Suppressor macrophage treated with lipopolysaccharide for 4 hours (primary cell): ENCODE results near the gene STARD9.
"Not testable (repeated sequence)": the region's sequence is repeated elsewhere in the genome, so short reads cannot be mapped to it uniquely, and the experiment has no call there.

Source experiments
- DNase-seq: peaks from one replicate; pipeline ENCODE4 v3.0.0-alpha.2; 2020

The STARD9 gene

DNA sequence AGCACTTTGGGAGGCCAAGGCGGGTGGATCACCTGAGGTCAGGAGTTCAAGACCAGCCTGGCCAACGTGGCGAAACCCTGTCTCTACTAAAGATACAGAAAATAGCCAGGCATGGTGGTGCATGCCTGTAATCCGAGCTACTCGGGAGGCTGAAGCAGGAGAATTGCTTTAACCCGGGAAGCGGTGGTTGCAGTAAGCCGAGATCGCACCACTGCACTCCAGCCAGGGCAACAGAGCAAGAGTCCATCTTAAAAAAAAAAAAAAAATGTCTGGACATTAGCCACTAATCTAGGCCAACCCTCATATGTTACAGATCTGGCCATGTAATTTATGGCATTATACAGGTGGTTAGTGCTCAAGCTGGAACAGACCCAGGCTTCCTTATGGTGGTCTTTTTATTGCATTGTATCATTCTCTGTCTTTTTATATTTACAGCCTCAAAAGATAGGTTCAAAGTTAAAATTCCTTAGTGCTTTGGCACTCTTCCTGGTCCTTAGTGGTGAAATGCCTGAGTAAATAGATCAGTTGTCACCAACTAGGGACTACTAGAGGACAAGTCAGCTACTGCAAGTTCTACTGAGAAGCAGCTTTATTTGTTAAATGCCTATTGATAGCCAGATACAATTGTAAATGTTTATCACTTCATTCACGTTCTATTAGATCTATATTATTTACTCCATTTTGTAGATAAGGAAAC is 16.0 kb downstream of the STARD9 start:
- no peak for DNase-seq

DNA sequence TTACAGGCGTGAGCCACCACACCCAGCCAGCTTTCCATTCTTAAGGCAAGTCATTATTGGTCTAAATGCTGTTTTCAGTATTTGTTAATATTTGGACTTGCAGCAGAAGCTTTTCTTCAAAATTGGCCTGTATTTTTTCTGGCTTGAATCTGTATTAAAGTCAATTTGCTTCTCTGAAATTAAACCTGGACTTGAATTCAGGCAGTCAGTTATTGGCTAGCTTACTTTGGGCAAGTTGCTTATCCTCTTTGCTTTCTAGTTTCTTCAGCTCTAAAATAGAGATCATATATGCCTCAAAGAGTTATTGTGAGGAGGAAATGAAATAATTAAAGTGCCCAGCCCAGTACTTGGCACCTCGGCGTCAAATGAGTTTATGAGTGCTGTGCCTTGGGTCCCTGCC is 17.3 kb downstream of the STARD9 start:
- DNase-seq: no peak

DNA sequence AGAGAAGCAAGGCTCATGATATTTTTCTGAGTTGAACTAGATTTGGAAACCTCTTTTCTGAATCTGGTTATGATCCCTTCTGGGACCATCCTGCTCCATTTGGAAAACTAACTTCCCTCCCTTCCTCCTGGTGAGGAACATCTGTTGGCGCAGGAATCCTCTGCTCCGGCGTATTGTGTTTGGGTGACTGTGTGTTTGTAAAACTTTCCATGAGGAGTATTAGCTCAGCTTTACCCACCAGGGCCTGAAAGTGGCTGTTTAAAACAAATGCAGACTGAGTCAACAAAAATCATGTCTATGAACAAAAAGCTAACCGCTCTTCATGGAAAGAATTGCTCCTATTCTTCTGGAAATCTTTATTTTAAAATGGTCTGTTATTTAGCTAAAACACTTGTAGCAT is 17.7 kb downstream of the STARD9 start:
- DNase-seq: no peak

DNA sequence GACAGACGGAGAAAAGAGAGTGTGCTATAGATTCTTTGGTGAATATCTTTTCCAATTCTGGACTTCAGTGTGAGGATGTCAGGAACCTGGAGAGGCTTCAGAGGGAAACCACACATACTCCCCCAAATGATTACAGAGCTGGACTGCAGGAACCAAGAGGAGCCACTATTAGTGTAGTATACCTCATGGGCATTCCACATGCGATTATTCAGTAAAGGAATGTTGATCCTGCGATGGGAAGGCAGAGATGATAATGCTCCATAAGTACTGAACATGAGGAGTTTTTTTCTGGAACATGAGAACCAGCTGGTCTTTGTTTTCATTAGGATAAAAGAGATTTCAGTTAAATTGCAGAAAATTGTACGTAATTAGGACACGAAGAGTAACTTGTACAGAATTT is 18.7 kb downstream of the STARD9 start:
- no peak for DNase-seq

DNA sequence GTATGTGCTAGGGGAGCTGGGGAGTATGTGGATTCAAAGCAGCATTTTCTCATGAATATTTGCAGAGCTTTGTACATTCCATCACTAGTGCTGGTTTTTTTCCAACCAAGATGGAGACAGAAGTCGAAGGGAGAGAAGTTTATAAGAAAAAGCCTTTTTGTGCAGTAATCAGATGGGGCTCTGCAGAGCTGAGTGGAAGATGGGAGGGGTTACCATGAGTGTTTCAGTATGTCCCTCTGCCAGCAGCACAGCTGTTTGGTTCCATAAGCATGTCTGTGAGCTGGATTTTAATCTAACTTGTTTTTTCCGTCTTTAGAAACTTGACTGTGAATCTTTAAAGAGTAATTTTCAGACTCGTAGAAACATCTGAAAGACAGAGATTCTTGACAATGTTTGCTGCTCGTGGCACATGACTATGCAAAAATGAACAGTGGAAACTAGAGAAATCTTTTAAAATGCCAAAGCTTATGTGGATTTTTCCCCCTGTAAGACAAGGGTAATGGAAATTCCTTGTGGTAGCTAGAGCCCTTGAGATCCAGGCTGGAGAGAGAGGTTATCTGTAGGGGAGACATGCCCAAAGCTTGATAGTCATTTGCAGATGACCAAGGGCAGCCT is 20.3 kb downstream of the STARD9 start:
- DNase-seq: no peak

DNA sequence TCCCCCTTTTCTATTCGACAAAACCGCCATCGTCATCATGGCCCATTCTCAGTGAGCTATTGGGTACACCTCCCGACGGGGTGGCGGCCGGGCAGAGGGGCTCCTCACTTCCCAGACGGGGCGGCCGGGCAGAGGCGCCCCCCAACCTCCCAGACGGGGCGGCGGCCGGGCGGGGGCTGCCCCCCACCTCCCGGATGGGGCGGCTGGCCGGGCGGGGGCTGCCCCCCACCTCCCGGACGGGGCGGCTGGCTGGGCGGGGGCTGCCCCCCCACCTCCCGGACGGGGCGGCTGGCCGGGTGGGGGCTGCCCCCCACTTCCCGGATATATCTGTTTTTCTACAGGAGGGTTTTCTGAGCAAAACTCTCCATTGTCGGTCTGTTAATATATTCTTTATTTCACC is 25.9 kb downstream of the STARD9 start:
- not testable (repeated sequence) for DNase-seq

DNA sequence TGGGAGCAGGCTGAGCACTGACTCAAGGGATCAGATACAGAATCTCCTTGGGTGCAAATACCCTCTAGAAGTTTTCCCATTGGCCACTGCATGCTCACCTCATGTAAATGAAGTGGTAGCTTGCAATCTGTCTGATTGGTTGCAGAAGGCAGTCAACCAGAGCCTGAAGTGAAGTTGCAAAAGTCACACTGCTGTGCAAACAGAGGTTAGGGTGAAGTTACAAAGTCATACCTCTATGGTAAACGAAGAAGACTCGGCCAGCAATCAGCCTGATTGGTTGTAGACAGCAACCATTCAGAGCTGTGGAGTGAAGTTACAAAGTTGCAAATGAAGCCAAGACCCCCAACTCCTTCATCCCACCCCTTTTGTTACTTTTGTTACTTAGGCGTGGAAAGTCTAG is 27.1 kb downstream of the STARD9 start:
- no peak for DNase-seq

DNA sequence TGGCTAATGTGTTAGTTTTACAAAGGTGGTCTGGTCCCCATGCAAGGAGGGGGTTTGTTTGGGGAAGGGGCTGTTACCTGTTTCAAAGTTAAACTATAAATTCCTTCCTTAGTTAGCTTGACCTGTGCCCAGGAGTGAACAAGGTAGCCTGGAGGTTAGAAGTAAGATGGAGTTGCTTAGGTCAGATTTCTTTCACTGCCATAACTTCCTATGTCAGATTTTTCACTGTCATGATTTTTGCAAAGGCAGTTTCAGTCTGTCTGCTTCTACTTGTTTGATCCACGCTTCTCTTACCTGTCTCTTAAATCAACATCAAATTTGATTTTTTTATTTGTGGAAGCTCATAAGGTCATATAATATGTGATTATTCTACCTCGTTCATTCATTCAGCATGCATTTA is 28.6 kb downstream of the STARD9 start:
- no peak for DNase-seq

DNA sequence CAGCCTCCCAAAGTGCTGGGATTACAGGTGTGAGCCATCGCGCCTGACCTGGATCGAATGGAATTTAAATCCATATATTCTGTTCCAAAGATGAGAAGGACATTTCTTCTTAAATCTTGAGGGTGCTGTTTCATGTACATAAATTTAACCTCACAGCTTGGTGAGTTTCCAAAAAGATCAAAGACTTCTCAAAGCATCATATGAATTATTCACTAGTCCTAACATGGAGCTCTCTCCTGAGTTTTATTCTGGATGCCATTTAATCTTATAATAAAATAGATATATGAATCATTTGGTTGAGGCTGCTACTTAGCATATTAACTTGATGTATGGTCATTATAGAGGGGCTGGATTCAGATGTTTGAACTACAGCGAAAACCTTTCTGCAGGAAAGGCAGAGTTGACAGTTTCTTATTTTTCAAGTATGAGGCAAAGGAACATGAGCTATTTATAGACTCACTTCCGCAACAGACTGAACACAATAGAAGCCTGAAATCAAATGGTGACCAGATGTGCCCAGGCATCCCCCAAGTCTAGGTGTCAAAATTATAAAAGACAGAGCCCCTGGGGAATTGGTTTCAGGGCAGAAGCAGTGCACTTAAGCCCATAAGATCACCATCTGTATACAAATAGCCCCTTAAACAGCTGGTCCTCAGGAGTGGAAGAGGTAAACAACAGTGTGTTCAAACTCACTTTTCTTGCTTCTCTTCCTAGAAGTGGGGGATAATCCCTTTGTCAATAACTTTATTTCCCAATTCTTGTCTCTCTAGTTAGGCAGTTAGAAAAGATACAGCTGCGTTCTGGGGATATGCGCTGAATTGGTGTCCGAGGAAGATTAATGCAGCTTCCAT is 29.7 kb downstream of the STARD9 start:
- DNase-seq: peak; percentile 20

DNA sequence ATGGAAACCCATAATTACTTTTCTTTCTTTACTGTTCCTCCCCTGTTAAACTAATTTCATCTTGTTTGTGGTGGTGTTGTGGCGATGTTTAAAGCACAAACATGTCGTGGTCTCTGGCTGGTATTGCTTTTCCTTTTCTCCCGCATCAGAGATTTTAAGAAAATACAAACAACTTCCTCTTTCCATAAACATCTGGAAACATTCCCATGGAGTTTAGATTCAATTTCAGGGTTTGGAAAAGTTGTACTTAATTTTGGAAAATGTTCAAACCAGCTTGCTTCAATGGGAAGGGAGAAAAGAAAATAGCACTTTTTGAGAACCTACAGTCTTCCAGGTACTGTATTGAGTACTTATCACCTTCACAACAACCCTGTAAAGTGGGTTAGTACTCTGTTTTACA is 30.4 kb downstream of the STARD9 start:
- DNase-seq: no peak

DNA sequence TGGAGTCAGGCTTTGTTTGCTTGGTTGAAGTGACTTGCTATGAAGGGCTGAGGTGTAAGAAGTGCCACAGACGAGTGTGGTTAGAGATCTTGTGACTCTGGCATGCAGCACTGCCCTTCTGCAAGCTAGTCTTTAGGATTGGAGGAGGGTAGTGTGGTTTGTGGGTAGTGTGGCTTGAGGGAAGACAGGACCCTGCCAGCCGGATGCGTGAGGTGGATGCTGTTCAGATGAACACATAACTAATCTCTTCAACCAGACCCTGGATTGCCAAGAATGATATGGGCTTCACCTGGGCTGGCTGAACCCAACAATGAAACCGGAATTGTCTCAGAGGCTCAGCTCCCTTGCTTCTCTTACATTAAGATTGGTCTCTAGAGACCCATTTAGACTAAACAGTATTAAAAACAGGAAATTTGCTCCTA is 32.7 kb downstream of the STARD9 start:
- DNase-seq: peak; percentile 6

DNA sequence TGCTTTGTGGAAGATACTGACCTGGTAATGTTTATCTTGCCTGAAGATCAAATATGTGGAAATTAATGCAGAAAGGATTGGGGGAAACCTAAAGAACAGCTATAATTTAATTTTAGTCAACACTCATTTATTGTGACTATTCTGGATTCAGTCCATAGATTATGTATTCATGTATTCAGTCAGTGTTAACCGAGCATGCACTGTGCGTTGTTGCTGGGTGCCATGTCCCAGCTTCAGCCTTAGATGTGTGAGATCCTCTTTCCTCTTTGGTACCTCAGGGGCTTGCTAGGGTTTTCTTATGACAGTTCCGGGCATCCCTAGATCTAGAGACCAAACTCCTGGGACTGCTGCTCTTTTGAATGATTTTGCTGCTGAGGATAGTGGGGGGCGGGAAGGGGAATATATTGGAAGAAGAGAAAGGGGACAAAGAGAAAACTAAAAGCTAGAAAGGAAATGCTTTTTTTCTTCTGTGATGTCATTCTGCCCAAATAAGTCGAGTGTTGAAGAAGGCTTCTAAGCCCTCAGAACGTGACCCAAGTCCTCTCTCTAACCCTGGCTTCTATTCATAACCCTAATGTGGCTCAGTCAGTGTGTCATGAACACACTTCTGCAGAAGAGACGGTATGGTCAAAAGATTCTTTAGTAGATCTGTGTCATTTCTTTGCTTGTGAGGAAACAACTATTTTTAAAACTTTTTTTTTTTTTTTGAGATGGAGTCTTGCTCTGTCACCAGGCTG is 33.5 kb downstream of the STARD9 start:
- DNase-seq: no peak

DNA sequence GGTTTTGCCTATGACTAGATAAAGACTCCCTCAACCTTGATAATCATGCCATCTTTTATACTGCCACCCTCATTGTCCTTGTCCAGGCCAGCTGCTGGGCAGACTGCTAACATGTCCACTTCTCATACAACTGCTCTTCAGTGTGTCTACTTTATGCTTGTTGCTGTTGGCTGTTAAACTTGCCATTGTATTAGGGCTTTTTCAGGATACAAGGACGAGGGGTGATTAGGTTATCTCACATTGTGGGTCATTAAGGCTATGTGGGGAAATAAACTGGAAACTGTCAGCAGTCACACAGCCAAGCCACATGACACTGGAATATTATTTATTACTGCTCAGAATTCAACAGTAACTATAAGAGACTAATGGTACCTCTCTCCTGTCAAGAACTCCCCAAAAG is 36.1 kb downstream of the STARD9 start:
- DNase-seq: no peak

DNA sequence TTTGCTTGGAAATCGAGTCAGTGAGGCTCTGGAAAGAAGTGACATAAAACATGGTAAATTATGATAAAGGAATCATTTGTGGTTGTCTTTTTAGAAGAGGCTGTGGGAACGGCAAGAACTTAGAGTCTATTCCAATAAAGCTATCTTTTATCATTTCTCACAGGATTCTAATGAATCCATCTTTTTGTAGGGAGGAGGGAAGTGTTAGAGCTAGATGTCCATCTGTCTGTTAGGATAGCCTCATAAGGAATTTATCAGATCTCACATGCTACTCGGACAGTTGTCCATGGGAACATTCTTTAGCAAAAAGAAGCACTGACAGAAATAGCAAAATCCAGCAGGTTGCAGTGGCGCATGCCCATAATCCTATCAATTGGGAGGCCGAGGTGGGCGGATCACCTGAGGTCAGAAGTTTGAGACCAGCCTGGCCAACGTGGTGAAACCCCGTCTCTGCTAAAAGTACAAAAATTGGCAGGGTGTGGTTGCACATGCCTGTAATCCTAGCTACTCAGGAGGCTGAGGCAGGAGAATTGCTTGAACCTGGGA is 37.0 kb downstream of the STARD9 start:
- DNase-seq: no peak

DNA sequence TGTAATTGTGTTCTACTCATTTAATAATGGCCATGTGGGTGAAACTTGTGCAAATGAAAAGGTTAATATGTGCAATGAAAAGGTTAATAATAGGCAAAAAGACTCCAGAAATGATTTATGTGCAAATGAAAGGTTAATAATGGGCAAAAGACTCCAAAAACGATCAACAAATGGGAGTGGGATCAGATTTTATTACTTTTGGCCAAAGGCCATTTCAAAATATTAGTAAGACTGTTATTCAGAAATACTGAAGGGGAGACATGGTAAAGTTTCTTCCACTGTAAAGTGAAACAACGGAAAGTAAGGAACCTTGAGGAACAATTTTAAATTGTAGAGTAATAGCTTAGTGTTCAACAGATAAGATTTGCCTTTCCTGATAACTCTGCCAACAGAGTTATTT is 40.7 kb downstream of the STARD9 start:
- DNase-seq: no peak

DNA sequence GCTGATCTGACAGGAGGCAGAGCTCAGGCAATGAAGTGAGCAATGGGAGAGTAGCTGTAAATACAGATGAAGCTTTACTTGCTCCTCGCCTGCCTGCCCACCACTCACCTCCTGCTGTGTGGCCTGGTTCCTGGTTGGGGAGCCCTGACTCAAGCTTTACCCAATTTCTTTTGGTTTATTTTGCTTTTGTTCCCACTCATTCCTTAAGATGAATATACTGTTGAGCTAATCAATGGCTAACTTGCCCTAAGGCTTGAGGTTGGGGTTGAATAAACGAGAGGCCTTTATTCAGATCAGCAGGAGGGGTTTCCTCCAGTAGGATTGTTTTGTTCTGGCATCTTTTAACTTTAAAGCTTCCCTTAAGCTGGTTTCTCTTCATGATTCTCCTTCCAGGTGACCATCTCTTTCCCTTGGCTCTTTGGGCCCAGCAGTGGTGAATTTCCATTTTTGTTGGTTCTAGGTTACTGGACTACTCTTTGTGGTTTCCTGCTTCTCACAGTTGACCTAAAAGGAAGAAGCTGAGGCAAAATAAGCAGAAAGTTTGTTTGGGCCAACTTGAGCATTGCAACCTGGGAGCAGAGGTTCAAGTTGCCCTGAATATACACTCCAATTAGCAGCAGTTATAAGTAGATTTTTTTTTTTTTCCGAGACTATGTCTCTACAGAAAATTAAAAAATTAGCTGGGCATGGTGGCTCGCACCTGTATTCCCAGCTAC is 44.4 kb downstream of the STARD9 start:
- no peak for DNase-seq

DNA sequence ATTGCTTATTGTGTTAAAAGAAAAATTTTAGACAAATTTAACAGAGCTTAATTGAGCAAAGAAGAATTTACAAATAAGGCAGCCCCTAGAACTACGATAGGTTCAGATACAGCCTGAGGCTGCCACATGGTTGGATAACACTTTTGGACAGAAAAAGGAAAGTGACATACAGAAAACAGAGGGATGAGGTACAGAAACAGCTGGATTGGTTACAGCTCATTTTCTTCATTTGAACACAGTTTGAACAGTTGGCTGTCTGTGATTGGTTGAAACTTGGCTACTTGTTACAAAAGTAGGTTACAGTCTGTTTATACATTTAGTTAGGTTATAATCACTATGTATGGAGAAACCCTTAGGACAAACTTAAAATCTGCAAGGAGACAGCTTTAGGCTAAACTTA is 46.0 kb downstream of the STARD9 start:
- DNase-seq: no peak

DNA sequence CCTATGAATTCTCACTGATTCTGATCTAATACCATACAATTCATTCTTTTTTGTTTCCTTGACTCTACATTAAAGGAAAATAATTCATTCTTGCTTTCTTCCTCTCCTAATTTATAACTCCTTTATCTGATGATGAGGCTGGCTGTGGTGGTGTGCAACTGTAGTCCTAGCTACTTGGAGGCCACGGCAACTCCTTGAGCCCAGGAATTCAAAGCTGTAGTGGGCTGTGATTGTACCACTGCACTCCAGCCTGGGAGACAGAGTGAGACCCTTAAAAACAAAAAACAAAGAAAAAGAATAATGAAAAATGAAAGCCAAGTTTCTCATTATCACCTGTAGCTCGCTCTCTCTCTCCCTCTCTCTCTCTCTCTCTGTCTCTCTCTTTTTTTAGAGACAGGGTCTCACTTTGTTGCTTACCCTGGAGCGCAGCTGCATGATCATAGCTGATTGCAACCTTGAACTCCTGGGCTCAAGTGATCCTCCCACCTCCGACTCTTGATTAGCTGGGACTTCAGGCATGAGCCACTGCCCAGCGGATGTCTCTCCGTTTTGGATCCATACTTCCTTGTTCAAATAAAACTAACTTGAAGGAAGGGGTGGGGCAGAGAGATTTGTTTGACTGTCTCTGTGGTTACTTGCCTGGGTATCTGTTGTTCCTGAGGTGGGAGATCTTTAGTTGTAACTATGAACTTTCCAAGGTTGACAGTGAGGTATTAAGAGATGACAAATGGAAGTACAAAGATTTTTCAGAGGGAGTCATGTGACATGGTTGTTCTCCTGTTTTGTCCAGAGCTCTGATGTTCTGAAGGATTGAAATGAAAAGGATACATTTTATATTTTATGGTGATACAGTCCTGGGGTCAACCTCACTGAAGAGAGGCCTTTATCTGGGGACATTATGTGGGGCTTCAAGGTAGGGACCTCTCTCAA is 46.9 kb downstream of the STARD9 start:
- DNase-seq: no peak

DNA sequence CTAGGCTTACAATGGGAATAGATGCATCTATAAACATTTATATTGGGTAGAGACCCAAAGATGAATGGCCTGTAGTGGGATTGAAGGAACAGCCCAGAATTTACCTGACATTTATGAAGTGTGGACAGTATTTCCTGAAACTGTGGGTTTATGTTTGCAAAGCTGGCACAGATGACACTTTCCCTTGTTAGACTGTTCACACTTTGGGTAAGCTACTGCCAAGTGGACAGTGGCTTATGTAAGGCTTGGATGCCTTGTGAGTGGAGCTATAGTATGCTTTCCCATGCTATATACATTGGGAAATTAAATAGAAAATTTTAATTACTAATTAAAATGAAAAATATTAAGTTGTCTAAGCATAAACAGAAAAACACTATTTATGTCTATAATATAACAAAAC is 48.5 kb downstream of the STARD9 start:
- DNase-seq: no peak

DNA sequence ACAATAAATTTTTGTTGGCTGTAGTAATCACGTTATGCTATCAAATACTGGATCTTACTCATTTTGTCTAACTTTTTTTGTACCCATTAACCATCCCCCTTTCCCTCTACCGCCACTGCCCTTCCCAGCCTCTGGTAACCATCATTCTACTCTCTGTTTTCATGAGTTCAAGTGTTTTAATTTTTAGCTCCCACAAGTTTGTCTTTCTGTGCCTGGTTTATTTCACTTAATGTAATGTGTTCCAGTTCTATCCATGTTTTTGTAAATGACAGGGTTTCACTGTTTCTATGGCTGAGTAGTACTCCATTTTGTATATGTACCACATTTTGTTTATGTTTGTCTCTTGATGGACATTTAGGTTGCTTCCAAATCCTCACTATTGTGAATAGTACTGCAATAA is 52.1 kb downstream of the STARD9 start:
- no peak for DNase-seq

DNA sequence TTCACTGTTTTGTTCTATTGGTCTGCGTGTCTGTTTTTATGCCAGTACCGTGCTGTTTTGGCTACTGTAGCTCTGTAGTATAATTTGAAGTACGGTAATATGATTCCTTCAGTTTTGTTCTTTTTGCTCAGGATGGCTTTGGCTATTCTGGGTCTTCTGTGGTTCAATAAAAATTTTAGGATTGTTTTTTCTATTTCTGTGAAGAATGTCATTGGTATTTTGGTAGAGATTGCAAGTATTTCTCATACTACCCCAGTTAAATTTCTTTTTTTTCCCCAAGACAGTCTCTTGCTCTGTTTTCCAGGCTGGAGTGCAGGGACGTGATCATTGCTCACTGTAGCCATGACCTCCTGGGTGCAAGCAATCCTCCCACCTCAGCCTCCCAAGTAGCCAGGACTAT is 53.4 kb downstream of the STARD9 start:
- no peak for DNase-seq
